HepG2 (cell line): Measurements from ENCODE around the gene EXTL1. TPM values are rescaled to one million over a fixed set of nuclear protein-coding genes. Genes with fewer than 3 reads are reported as not detected.

Source experiments
- AGO1 ChIP-seq: fragments of 200-400 bp; formaldehyde crosslinking; IDR thresholded peaks from 2 replicates; pipeline ENCODE4 v1.6.1; 2017; ENCODE audit warnings: mild to moderate bottlenecking, low read depth, low read length, moderate library complexity; ENCODE audit not compliant: poor library complexity, severe bottlenecking
- AGO2 ChIP-seq: fragments of 200-400 bp; formaldehyde crosslinking; optimal IDR thresholded peaks from 2 replicates; pipeline ENCODE3; 2017; ENCODE audit warnings: mild to moderate bottlenecking, low read depth, low read length, moderate library complexity
- ETV6 ChIP-seq: sonication (generic); formaldehyde crosslinking; conservative IDR thresholded peaks from 2 replicates; pipeline ENCODE4 v1.4.0; 2020; ENCODE audit warnings: missing genetic modification reagents
- GABPA ChIP-seq, 2 experiments: IDR thresholded peaks; 2 replicates each; pipeline ENCODE4 v1.6.1; 2011 to 2016; ENCODE audit warnings: low read depth in 2 of 2, low read length in 1 of 2, missing biosample characterization in 1 of 2, missing genetic modification characterization in 1 of 2
- ISL2 ChIP-seq: sonication (generic); formaldehyde crosslinking; IDR thresholded peaks from 2 replicates; pipeline ENCODE4 v1.5.0; 2020; ENCODE audit warnings: missing genetic modification reagents
- MAZ ChIP-seq, 2 experiments: sonication (generic) in 1 of 2; formaldehyde crosslinking in 1 of 2; IDR thresholded peaks; 2 replicates each; pipeline versions ENCODE4 v1.5.0 to v1.6.1; 2012 to 2020; ENCODE audit warnings: low read depth in 2 of 2, mild to moderate bottlenecking in 2 of 2, borderline replicate concordance in 1 of 2, improper control_type of control experiment in 1 of 2, low read length in 1 of 2, missing genetic modification reagents in 1 of 2, moderate library complexity in 1 of 2
- NCOA2 ChIP-seq: sonication (generic); formaldehyde crosslinking; IDR thresholded peaks from 2 replicates; pipeline ENCODE4 v1.8.0; 2022; ENCODE audit warnings: inconsistent platforms
- U2AF1 ChIP-seq: fragments of 200-400 bp; formaldehyde crosslinking; optimal IDR thresholded peaks from 2 replicates; pipeline ENCODE3; 2017; ENCODE audit warnings: mild to moderate bottlenecking, low read depth, low read length
- ZBTB2 ChIP-seq: sonication (generic); formaldehyde crosslinking; IDR thresholded peaks from 2 replicates; pipeline ENCODE4 v1.8.0; 2022; ENCODE audit warnings: low read depth, missing genetic modification reagents
- ZKSCAN5 ChIP-seq: sonication (generic); formaldehyde crosslinking; IDR thresholded peaks from 2 replicates; pipeline ENCODE4 v1.5.1; 2020; ENCODE audit warnings: mild to moderate bottlenecking, missing genetic modification reagents
- ZNF10 ChIP-seq: sonication (generic); formaldehyde crosslinking; IDR thresholded peaks from 2 replicates; pipeline ENCODE4 v1.4.0; 2020; ENCODE audit warnings: mild to moderate bottlenecking, low read depth, missing genetic modification reagents, borderline replicate concordance
- ZNF230 ChIP-seq: sonication (generic); formaldehyde crosslinking; IDR thresholded peaks from 2 replicates; pipeline ENCODE4 v1.4.0; 2020; ENCODE audit warnings: mild to moderate bottlenecking, missing genetic modification reagents
- ZNF234 ChIP-seq: sonication (generic); formaldehyde crosslinking; conservative IDR thresholded peaks from 2 replicates; pipeline ENCODE4 v1.5.1; 2020; ENCODE audit warnings: mild to moderate bottlenecking, missing genetic modification reagents
- ZNF281 ChIP-seq: sonication (generic); formaldehyde crosslinking; IDR thresholded peaks from 2 replicates; pipeline ENCODE4 v1.4.0; 2020; ENCODE audit warnings: missing genetic modification reagents, borderline replicate concordance
- ZNF503 ChIP-seq: sonication (generic); formaldehyde crosslinking; IDR thresholded peaks from 2 replicates; pipeline ENCODE4 v1.4.0; 2020; ENCODE audit warnings: missing genetic modification reagents
- ZNF556 ChIP-seq: sonication (generic); formaldehyde crosslinking; IDR thresholded peaks from 2 replicates; pipeline ENCODE4 v1.4.0; 2020; ENCODE audit warnings: mild to moderate bottlenecking, missing genetic modification reagents, borderline replicate concordance
- ZNF776 ChIP-seq: sonication (generic); formaldehyde crosslinking; IDR thresholded peaks from 2 replicates; pipeline ENCODE4 v1.4.0; 2020; ENCODE audit warnings: mild to moderate bottlenecking, missing genetic modification reagents
- polyA plus RNA-seq, 8 experiments: library from polyadenylated mRNA; depleted of rRNA in 3 of 8; stranded (reverse) in 7 of 8; unstranded in 1 of 8; fragments of >200 nt; fragmentation: Illumina TruSeq in 4 of 8; extraction: Trizol in 4 of 8; gene quantifications; 2 replicates each; pipeline versions ENCODE4 v1.2.1 to v1.2.3, GENCODE V29; 2011 to 2016; ENCODE audit warnings: low read depth in 4 of 8, missing spikeins in 1 of 8, mixed read lengths in 1 of 8; ENCODE audit not compliant: insufficient read depth in 1 of 8
- total RNA-seq, 5 experiments: library from RNA; depleted of rRNA; stranded (reverse); fragments of >200 nt; fragmentation: Illumina TruSeq; extraction: Trizol; gene quantifications; 2 replicates each; pipeline ENCODE4 v1.2.3, GENCODE V29; 2016; ENCODE audit warnings: low read depth in 1 of 5
- TF ChIP-seq, protein P1 (sequence below): sonication (generic); formaldehyde crosslinking; IDR thresholded peaks from 2 replicates; pipeline ENCODE4; 2020; ENCODE audit warnings: missing genetic modification reagents, mild to moderate bottlenecking, borderline replicate concordance

Gene EXTL1
- total and polyA plus RNA-seq, 2 of the 13 experiments (the other 11 are each of a cell fraction or from before 2014, with no cell fraction given) = 0.35 to 1.0 TPM

DNA sequence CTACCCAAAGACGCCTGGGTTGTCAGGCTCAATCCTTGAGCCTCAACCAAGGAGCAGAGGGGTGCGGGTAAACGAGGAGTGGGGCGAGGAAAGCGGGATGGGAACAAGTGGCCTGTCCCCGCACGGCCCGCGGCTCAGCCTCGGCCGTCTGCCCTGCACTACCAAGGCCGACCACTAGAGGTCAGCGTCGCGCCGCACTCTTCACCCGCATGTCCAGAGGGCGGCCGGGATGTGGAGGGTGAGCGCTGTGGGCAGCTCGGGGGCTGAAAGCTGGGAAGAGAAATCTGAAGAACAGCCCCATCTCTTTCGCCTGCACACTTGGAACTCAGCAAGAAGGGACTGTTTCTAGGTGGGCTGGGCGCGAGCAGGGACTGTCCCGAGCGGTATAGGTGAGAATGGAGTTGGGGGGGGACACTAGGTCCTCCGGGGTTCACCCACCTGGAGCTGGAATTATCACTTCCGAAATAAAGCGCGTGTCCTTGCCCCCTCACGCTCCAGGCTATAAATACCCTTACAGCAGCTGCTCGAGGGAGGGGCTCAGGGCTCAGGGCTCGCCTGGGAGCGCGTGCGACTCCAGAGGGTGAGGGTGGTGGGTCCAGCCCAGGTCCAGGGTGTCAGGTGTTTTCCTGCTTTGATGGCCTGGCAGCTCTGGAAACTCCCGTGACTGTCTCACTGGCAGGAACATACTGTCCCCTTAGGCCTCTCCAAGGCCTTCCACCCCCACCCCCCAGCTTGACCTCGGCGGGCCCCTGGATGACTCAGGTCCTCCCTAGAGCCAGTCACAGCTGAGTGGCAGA, 14.6 kb downstream of the EXTL1 start (continued):
- TF ChIP-seq ZNF281 (CRISPR knock-in tag) = peak; percentile 51; the same call in 1 of the 2 replicates
- peak; percentile 61; the same call in 1 of the 2 replicates for TF ChIP-seq ZNF776 (CRISPR knock-in tag)
- TF ChIP-seq GABPA (IDR thresholded peaks at IDR 0.05; ENCODE audit: low read depth, low read length) = no peak
- TF ChIP-seq GABPA (CRISPR knock-in tag; IDR thresholded peaks at IDR 0.05; ENCODE audit: low read depth) = no peak; the same call in 1 of the 2 replicates
- 0 out of 2 replicates have a peak, but pooled peaks have one; percentile 18 for TF ChIP-seq ZKSCAN5 (CRISPR knock-in tag)
- TF ChIP-seq, protein P1, sequence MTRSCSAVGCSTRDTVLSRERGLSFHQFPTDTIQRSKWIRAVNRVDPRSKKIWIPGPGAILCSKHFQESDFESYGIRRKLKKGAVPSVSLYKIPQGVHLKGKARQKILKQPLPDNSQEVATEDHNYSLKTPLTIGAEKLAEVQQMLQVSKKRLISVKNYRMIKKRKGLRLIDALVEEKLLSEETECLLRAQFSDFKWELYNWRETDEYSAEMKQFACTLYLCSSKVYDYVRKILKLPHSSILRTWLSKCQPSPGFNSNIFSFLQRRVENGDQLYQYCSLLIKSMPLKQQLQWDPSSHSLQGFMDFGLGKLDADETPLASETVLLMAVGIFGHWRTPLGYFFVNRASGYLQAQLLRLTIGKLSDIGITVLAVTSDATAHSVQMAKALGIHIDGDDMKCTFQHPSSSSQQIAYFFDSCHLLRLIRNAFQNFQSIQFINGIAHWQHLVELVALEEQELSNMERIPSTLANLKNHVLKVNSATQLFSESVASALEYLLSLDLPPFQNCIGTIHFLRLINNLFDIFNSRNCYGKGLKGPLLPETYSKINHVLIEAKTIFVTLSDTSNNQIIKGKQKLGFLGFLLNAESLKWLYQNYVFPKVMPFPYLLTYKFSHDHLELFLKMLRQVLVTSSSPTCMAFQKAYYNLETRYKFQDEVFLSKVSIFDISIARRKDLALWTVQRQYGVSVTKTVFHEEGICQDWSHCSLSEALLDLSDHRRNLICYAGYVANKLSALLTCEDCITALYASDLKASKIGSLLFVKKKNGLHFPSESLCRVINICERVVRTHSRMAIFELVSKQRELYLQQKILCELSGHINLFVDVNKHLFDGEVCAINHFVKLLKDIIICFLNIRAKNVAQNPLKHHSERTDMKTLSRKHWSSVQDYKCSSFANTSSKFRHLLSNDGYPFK (CRISPR knock-in tag) = no peak; the same call in 1 of the 2 replicates
- no peak for TF ChIP-seq MAZ (IDR thresholded peaks at IDR 0.05; ENCODE audit: borderline replicate concordance, low read depth, low read length)
- peak; percentile 82 for TF ChIP-seq MAZ (CRISPR knock-in tag; IDR thresholded peaks at IDR 0.05; ENCODE audit: low read depth)
- no peak for TF ChIP-seq ZBTB2 (CRISPR knock-in tag)
- TF ChIP-seq ETV6 (CRISPR knock-in tag) = 0 out of 2 replicates have a peak, but pooled peaks have one; percentile 48
- no peak for TF ChIP-seq ZNF234 (CRISPR knock-in tag)
- TF ChIP-seq ISL2 = no peak
- TF ChIP-seq ZNF230 (CRISPR knock-in tag) = 0 out of 2 replicates have a peak, but pooled peaks have one; percentile 42
- no peak for TF ChIP-seq ZNF503 (CRISPR knock-in tag)
- no peak for TF ChIP-seq NCOA2 (CRISPR knock-in tag)
- 0 out of 2 replicates have a peak, but pooled peaks have one; percentile 5 for TF ChIP-seq ZNF556 (CRISPR knock-in tag)
- no peak for TF ChIP-seq U2AF1
- TF ChIP-seq ZNF10 (CRISPR knock-in tag) = no peak
- no peak for TF ChIP-seq AGO1
- TF ChIP-seq AGO2 = no peak
